Hypothalamus (tissue), 51 donors: ENCODE results near the gene NRN1L.
"Not testable (repeated sequence)": the region's sequence is repeated elsewhere in the genome, so short reads cannot be mapped to it uniquely, and the experiment has no call there.

Experiments used
- DNase-seq, 51 donors: peaks; one replicate each; lab custom pipeline; 2025; lab: John Stamatoyannopoulos, UW

NRN1L gene

GRCh38 chr16:67860589-67861398 is 23.9 kb upstream of the NRN1L start:
- no peak for DNase-seq

- no peak for DNase-seq
Measured at GRCh38 chr16:67861877-67862276, 22.8 kb upstream of the NRN1L start.

GRCh38 chr16:67862623-67863583 is 21.8 kb upstream of the NRN1L start:
- DNase-seq = peak in 15 of 51 donors; percentile 1 to 65 (median 15)

- DNase-seq = not testable (repeated sequence)
Measured at GRCh38 chr16:67864044-67864443, 20.6 kb upstream of the NRN1L start.

- no peak for DNase-seq
Measured at GRCh38 chr16:67864594-67864993, 20.1 kb upstream of the NRN1L start.

- DNase-seq = no peak
Measured at GRCh38 chr16:67865318-67865717, 19.4 kb upstream of the NRN1L start.

- DNase-seq = peak in 1 of 51 donors; percentile 47
Measured at GRCh38 chr16:67868290-67868689, 16.4 kb upstream of the NRN1L start.

- DNase-seq = peak in 1 of 51 donors; percentile 11
Measured at GRCh38 chr16:67869653-67870052, 15.0 kb upstream of the NRN1L start.

- no peak for DNase-seq
Measured at GRCh38 chr16:67871256-67871655, 13.4 kb upstream of the NRN1L start.

- peak in 1 of 51 donors; percentile 55 for DNase-seq
Measured at GRCh38 chr16:67872131-67872630, 12.5 kb upstream of the NRN1L start.

GRCh38 chr16:67872631-67873434 is 11.9 kb upstream of the NRN1L start, which contains the start of gene EDC4:
Gene EDC4 (plus strand): TSS chr16:67873052. CDS start chr16:67873262, 210 bp downstream.
- peak; percentile 12 to 84 (median 64) for DNase-seq

- peak in 1 of 51 donors; percentile 42 for DNase-seq
Measured at GRCh38 chr16:67873435-67874370, 11.0 kb upstream of the NRN1L start.

- no peak for DNase-seq
Measured at GRCh38 chr16:67874372-67874771, 10.3 kb upstream of the NRN1L start.

GRCh38 chr16:67877064-67877463 is 7.6 kb upstream of the NRN1L start:
- no peak for DNase-seq

GRCh38 chr16:67878232-67878631 is 6.5 kb upstream of the NRN1L start:
- DNase-seq = no peak

GRCh38 chr16:67878846-67879245 is 5.8 kb upstream of the NRN1L start:
- DNase-seq = no peak

- no peak for DNase-seq
Measured at GRCh38 chr16:67879462-67879861, 5.2 kb upstream of the NRN1L start.

GRCh38 chr16:67879936-67880335 is 4.7 kb upstream of the NRN1L start:
- DNase-seq = no peak

- no peak for DNase-seq
Measured at GRCh38 chr16:67880584-67880983, 4.1 kb upstream of the NRN1L start.
